Common myeloid progenitor, CD34-positive (primary cell): ENCODE measurements around the gene S100A12.
"Not testable (repeated sequence)": the region's sequence is repeated elsewhere in the genome, so short reads cannot be mapped to it uniquely, and the experiment has no call there.

Experiments
- CTCF ChIA-PET: fragments of 350-600 bp; sonication (Branson Sonifier 250); formaldehyde crosslinking; loops from one replicate; lab custom pipeline; 2021; ENCODE audit warnings: antibody characterized with exemption; lab: Charles Lee
- POLR2A ChIA-PET: fragments of 350-600 bp; sonication (Branson Sonifier 250); formaldehyde crosslinking; loops from one replicate; lab custom pipeline; 2021; ENCODE audit warnings: antibody characterized with exemption; lab: Charles Lee
- DNase-seq, 3 donors: peaks; one replicate each; pipeline versions ENCODE4 v3.0.0 to v3.0.0-alpha.2; 2013
- H3K27ac ChIP-seq, 2 experiments: 1 replicate in 1 of 2; 2 replicates in 1 of 2; pipeline ENCODE4 v1.7.0; 2013; ENCODE audit warnings: inconsistent platforms in 2 of 2, low read length in 2 of 2, mild to moderate bottlenecking in 2 of 2, low read depth in 1 of 2, moderate library complexity in 1 of 2; ENCODE audit not compliant: severe bottlenecking in 2 of 2, insufficient read depth in 1 of 2, poor library complexity in 1 of 2
- H3K27me3 ChIP-seq, 5 experiments: replicated peaks in 2 of 5; 1 replicate in 3 of 5; 2 replicates in 2 of 5; pipeline versions ENCODE4 v1.6.1 to v1.7.0; 2013; ENCODE audit warnings: low read length in 4 of 5, mild to moderate bottlenecking in 2 of 5, moderate library complexity in 2 of 5, inconsistent platforms in 1 of 5; ENCODE audit not compliant: insufficient read depth in 5 of 5, control insufficient read depth in 4 of 5
- H3K36me3 ChIP-seq, 4 experiments: 1 replicate in 2 of 4; 2 replicates in 2 of 4; pipeline versions ENCODE4 v1.6.1 to v1.7.0; 2013; ENCODE audit warnings: low read length in 3 of 4, control low read depth in 1 of 4, mild to moderate bottlenecking in 1 of 4; ENCODE audit not compliant: control insufficient read depth in 4 of 4, insufficient read depth in 4 of 4
- H3K4me1 ChIP-seq, 4 experiments: 1 replicate in 3 of 4; 2 replicates in 1 of 4; pipeline versions ENCODE4 v1.6.1 to v1.7.1; 2013; ENCODE audit warnings: low read length in 3 of 4, mild to moderate bottlenecking in 3 of 4, control low read depth in 1 of 4, inconsistent platforms in 1 of 4, moderate library complexity in 1 of 4; ENCODE audit not compliant: control insufficient read depth in 4 of 4, insufficient read depth in 4 of 4; ENCODE audit errors: control extremely low read depth in 1 of 4
- H3K4me3 ChIP-seq, 7 experiments: 1 replicate in 4 of 7; 2 replicates in 3 of 7; pipeline versions ENCODE4 v1.5.1 to v1.7.0; 2013; ENCODE audit warnings: mild to moderate bottlenecking in 7 of 7, low read length in 6 of 7, moderate library complexity in 6 of 7, inconsistent platforms in 2 of 7, low read depth in 2 of 7, control low read depth in 1 of 7; ENCODE audit not compliant: insufficient read depth in 4 of 7, control insufficient read depth in 1 of 7; ENCODE audit errors: extremely low read depth in 1 of 7
- H3K9me3 ChIP-seq, 5 experiments: 1 replicate in 4 of 5; 2 replicates in 1 of 5; pipeline versions ENCODE4 v1.6.1 to v1.7.1; 2013; ENCODE audit warnings: low read length in 4 of 5, mild to moderate bottlenecking in 2 of 5, inconsistent platforms in 1 of 5, low read depth in 1 of 5, moderate library complexity in 1 of 5; ENCODE audit not compliant: control insufficient read depth in 4 of 5, insufficient read depth in 2 of 5; ENCODE audit errors: control extremely low read depth in 1 of 5
- WGBS: methylation state at CpG from one replicate; pipeline ENCODE4 v1.1.5; 2013; ENCODE audit not compliant: insufficient coverage; 5-methylcytosine and 5-hydroxymethylcytosine counted together

Gene S100A12

GRCh38 chr1:153349363-153350320, 25.8 kb downstream of the S100A12 start:
- no peak overlapping the region for H3K4me3 ChIP-seq

GRCh38 chr1:153348511-153349362, 26.7 kb downstream of the S100A12 start, which contains the start of gene PGLYRP4:
TSS of gene PGLYRP4 (minus strand) at chr1:153348841. CDS start at chr1:153347932, 909 bp downstream.
- WGBS, result 73% methylated on average over 8 of the region's 10 CpGs
- Histone ChIP-seq H3K27me3 (no peaks in the 10 kb centered on the region), H3K4me1 (peaks cover 10 to 36% (median 29%) of the 10 kb centered on the region in 4 experiments), H3K4me3 (no peak within 1 kb of the TSS), H3K36me3 (no peaks in the 10 kb centered on the region), H3K9me3 (no peaks in the 10 kb centered on the region), H3K27ac (no peak within 1 kb of the TSS)
- DNase-seq, result no peak
- CTCF ChIA-PET, result interaction anchor here (0.6 to 8.5 kb wide), 9 partner anchors 9 to 223 kb away, joined by 3 to 199 read pairs (median 4); no protein-coding TSS in a partner anchor
- POLR2A ChIA-PET, result no interaction called here

More at GRCh38 chr1:153349363-153350320, 25.8 kb downstream of the S100A12 start:
- no peak for DNase-seq
- ChIA-PET POLR2A (no interaction called here), CTCF (interaction anchor here (1.2 to 9.1 kb wide), 6 partner anchors 13 to 152 kb away, joined by 4 to 199 read pairs (median 5); no protein-coding TSS in a partner anchor)
- Histone ChIP-seq H3K9me3 (no peaks in the 10 kb centered on the region), H3K27me3 (no peaks in the 10 kb centered on the region), H3K4me1 (peaks cover 10 to 27% (median 20%) of the 10 kb centered on the region in 4 experiments), H3K36me3 (no peaks in the 10 kb centered on the region), H3K27ac (no peak overlapping the region)
- 80% methylated on average over 13 of the region's 17 CpGs for WGBS

GRCh38 chr1:153347856-153348255, 27.6 kb downstream of the S100A12 start:
- CTCF ChIA-PET, result interaction anchor here (0.8 to 8.5 kb wide), 5 partner anchors 10 to 224 kb away, joined by 3 to 199 read pairs (median 3); partner anchors contain the start of gene S100A9
- H3K9me3 ChIP-seq, result no peaks in the 10 kb centered on the region
- no peak overlapping the region for H3K4me3 ChIP-seq
- POLR2A ChIA-PET, result no interaction called here
- no peaks in the 10 kb centered on the region for H3K36me3 ChIP-seq
- H3K27me3 ChIP-seq, result no peaks in the 10 kb centered on the region
- WGBS, result 82% methylated on average over 6 of the region's 7 CpGs
- no peak overlapping the region for H3K27ac ChIP-seq
- no peak for DNase-seq
- H3K4me1 ChIP-seq, result peaks cover 17 to 45% (median 38%) of the 10 kb centered on the region in 4 experiments

GRCh38 chr1:153347049-153347448, 28.4 kb downstream of the S100A12 start:
- DNase-seq, H3K27me3 ChIP-seq, H3K4me3 ChIP-seq, H3K9me3 ChIP-seq, H3K36me3 ChIP-seq, POLR2A ChIA-PET, H3K27ac ChIP-seq: not testable (repeated sequence)
- WGBS, result 100% methylated on average over 4 of the region's 14 CpGs
- H3K4me1 ChIP-seq, result peaks cover 25 to 53% (median 46%) of the 10 kb centered on the region in 4 experiments
- CTCF ChIA-PET, result interaction anchor here (1.6 to 2.0 kb wide), 2 partner anchors 11 to 148 kb away, joined by 3 to 8 read pairs; partner anchors contain the start of gene S100A9

- no peaks in the 10 kb centered on the region for H3K36me3 ChIP-seq
- H3K4me3 ChIP-seq, result peak overlapping the region in 1 of 7 experiments; percentile 41
- DNase-seq, result peak in 2 of 3 donors; percentile 54 to 61
- ChIA-PET POLR2A (no interaction called here), CTCF (interaction anchor here (1.2 to 2.0 kb wide), 4 partner anchors 12 to 164 kb away, joined by 3 to 8 read pairs (median 4); partner anchors contain the start of gene S100A9)
- H3K4me1 ChIP-seq, result peaks cover 25 to 62% (median 52%) of the 10 kb centered on the region in 4 experiments
- 0% methylated on average over 2 of the region's 6 CpGs for WGBS
- no peaks in the 10 kb centered on the region for H3K9me3 ChIP-seq
- no peak overlapping the region for H3K27ac ChIP-seq
- H3K27me3 ChIP-seq, result no peaks in the 10 kb centered on the region
Measured at GRCh38 chr1:153346077-153346723, 29.2 kb downstream of the S100A12 start.
